HepG2 (cell line): Measurements from ENCODE around the gene CNTN5. TPM values are rescaled to one million over a fixed set of nuclear protein-coding genes. Genes with fewer than 3 reads are reported as not detected.

ENCODE experiments used
- ATAC-seq: fragments of 200-7000 bp; cut with Tn5 transposase; 3 replicates; pipeline ENCODE4 v1.9.1; 2020; ENCODE audit warnings: mild to moderate bottlenecking, moderate library complexity
- BruUV-seq: library from RNA; stranded (reverse); fragments of 400-500 nt; replicated peaks from 2 replicates; lab custom pipeline; 2021; lab: Mats Ljungman, UMichigan
- CTCF ChIA-PET: fragments of 300-600 bp; formaldehyde crosslinking; extraction: SDS; loops from one replicate; lab custom pipeline; 2021; ENCODE audit warnings: low total read pairs, inconsistent platforms, low intra/inter-chr PET ratio; lab: Yijun Ruan, JAX
- POLR2A ChIA-PET: fragments of 350-600 bp; sonication (Branson Sonifier 250); formaldehyde crosslinking; loops from one replicate; lab custom pipeline; 2020; ENCODE audit warnings: antibody characterized with exemption, inconsistent platforms; lab: Yijun Ruan, JAX
- DNase-seq: peaks from one replicate; pipeline ENCODE4 v3.0.0-alpha.2; 2015; ENCODE audit warnings: low spot score
- FAIRE-seq: peaks from 3 replicates; lab custom pipeline; 2011; peaks lifted over from hg19 to GRCh38; lab: Jason Lieb, UNC
- H2AFZ ChIP-seq: one replicate; pipeline ENCODE4 v1.6.1; 2011; ENCODE audit warnings: low read length, inconsistent platforms
- H3K27ac ChIP-seq: fragments of 300-600 bp; 3 replicates; pipeline ENCODE4 v1.8.0; 2011; ENCODE audit warnings: mixed run types, mild to moderate bottlenecking, mixed read lengths, low read length, inconsistent platforms; ENCODE audit not compliant: insufficient read depth; ENCODE audit errors: extremely low read length
- H3K27me3 ChIP-seq, 2 experiments: fragments of 200-600 bp in 1 of 2; 2 replicates in 1 of 2; 3 replicates in 1 of 2; pipeline versions ENCODE4 v1.6.0 to v1.8.0; 2011; ENCODE audit warnings: low read length in 2 of 2, mild to moderate bottlenecking in 2 of 2, moderate library complexity in 2 of 2, inconsistent platforms in 1 of 2; ENCODE audit not compliant: insufficient read depth in 2 of 2, control insufficient read depth in 1 of 2
- H3K36me3 ChIP-seq, 2 experiments: fragments of 200-600 bp in 1 of 2; replicated peaks in 1 of 2; 2 replicates in 1 of 2; 3 replicates in 1 of 2; pipeline versions ENCODE4 v1.5.1 to v1.8.0; 2011; ENCODE audit warnings: low read length in 2 of 2, inconsistent platforms in 1 of 2; ENCODE audit not compliant: insufficient read depth in 2 of 2, control insufficient read depth in 1 of 2
- H3K4me1 ChIP-seq: 2 replicates; pipeline ENCODE4 v1.5.1; 2012; ENCODE audit warnings: low read length, inconsistent platforms; ENCODE audit not compliant: insufficient read depth
- H3K4me2 ChIP-seq: 2 replicates; pipeline ENCODE4 v1.6.0; 2011; ENCODE audit warnings: low read depth, low read length, inconsistent platforms
- H3K4me3 ChIP-seq, 3 experiments: fragments of 200-600 bp in 1 of 3; sonication (generic), shearing (Covaris generic) in 1 of 3; replicated peaks in 1 of 3; 2 replicates each; pipeline ENCODE4 v1.5.1; 2011 to 2016; ENCODE audit warnings: low read length in 3 of 3, inconsistent platforms in 2 of 3, low read depth in 2 of 3, mild to moderate bottlenecking in 2 of 3, control low read depth in 1 of 3, mixed read lengths in 1 of 3; ENCODE audit not compliant: insufficient read depth in 1 of 3
- H3K79me2 ChIP-seq: one replicate; pipeline ENCODE4 v1.6.1; 2011; ENCODE audit warnings: low read length, inconsistent platforms; ENCODE audit not compliant: insufficient read depth
- H3K9ac ChIP-seq: 2 replicates; pipeline ENCODE4 v1.6.0; 2011; ENCODE audit warnings: mild to moderate bottlenecking, low read depth, low read length, inconsistent platforms; ENCODE audit not compliant: insufficient read depth
- H3K9me3 ChIP-seq: 2 replicates; pipeline ENCODE4 v1.5.1; 2012; ENCODE audit warnings: mild to moderate bottlenecking, low read length
- H4K20me1 ChIP-seq: 2 replicates; pipeline ENCODE4 v1.6.0; 2011; ENCODE audit warnings: inconsistent platforms, mild to moderate bottlenecking, low read length, moderate library complexity; ENCODE audit not compliant: insufficient read depth
- CBX2 ChIP-seq, 2 experiments: fragments of 200-600 bp in 1 of 2; sonication (generic); formaldehyde crosslinking in 1 of 2; IDR thresholded peaks; 2 replicates each; pipeline versions ENCODE4 v1.7.0 to v1.8.1; 2018 to 2022; ENCODE audit warnings: low read depth in 2 of 2, low read length in 1 of 2, mild to moderate bottlenecking in 1 of 2, missing genetic modification reagents in 1 of 2
- CENPBD1 ChIP-seq: sonication (generic); formaldehyde crosslinking; IDR thresholded peaks from 2 replicates; pipeline ENCODE4 v1.8.0; 2022; ENCODE audit warnings: missing genetic modification reagents, low read depth, mild to moderate bottlenecking, borderline replicate concordance
- KAT7 ChIP-seq: IDR thresholded peaks from 2 replicates; pipeline ENCODE4 v1.6.1; 2018; ENCODE audit warnings: borderline replicate concordance, missing compliant biosample characterization
- RFXAP ChIP-seq: sonication (generic); formaldehyde crosslinking; IDR thresholded peaks from 2 replicates; pipeline ENCODE4 v1.4.0; 2020; ENCODE audit warnings: missing genetic modification reagents, borderline replicate concordance
- ZMAT3 ChIP-seq: sonication (generic); formaldehyde crosslinking; conservative IDR thresholded peaks from 2 replicates; pipeline ENCODE4 v1.7.0; 2021; ENCODE audit warnings: missing genetic modification reagents
- ZNF496 ChIP-seq: sonication (generic); formaldehyde crosslinking; IDR thresholded peaks from 2 replicates; pipeline ENCODE4 v1.8.1; 2023; ENCODE audit warnings: mild to moderate bottlenecking, moderate library complexity, missing genetic modification reagents; ENCODE audit not compliant: insufficient replicate concordance
- ZNF546 ChIP-seq: sonication (generic); formaldehyde crosslinking; conservative IDR thresholded peaks from 2 replicates; pipeline ENCODE4 v1.8.1; 2023; ENCODE audit warnings: mild to moderate bottlenecking, missing genetic modification reagents
- ZNF598 ChIP-seq: sonication (generic); formaldehyde crosslinking; IDR thresholded peaks from 2 replicates; pipeline ENCODE4 v1.5.1; 2020; ENCODE audit warnings: mild to moderate bottlenecking, missing genetic modification reagents, borderline replicate concordance
- ZNF629 ChIP-seq: sonication (generic); formaldehyde crosslinking; conservative IDR thresholded peaks from 2 replicates; pipeline ENCODE4 v1.5.0; 2020; ENCODE audit warnings: missing genetic modification reagents
- ZNF674 ChIP-seq: sonication (generic); formaldehyde crosslinking; IDR thresholded peaks from 2 replicates; pipeline ENCODE4 v1.5.0; 2020; ENCODE audit warnings: low read depth, mild to moderate bottlenecking, missing genetic modification reagents
- ZNF7 ChIP-seq: IDR thresholded peaks from 2 replicates; pipeline ENCODE4 v1.6.1; 2016; ENCODE audit warnings: missing biosample characterization, missing genetic modification reagents
- ZNF703 ChIP-seq: sonication (generic); formaldehyde crosslinking; IDR thresholded peaks from 2 replicates; pipeline ENCODE4 v1.5.1; 2020; ENCODE audit warnings: missing genetic modification reagents, mild to moderate bottlenecking, moderate library complexity, borderline replicate concordance
- ZNF790 ChIP-seq: sonication (generic); formaldehyde crosslinking; IDR thresholded peaks from 2 replicates; pipeline ENCODE4 v1.8.0; 2022; ENCODE audit warnings: missing genetic modification reagents, mild to moderate bottlenecking, borderline replicate concordance
- WGBS: methylation state at CpG from one replicate; pipeline ENCODE4 v1.1.6; 2017; ENCODE audit warnings: low lambda C conversion rate; 5-methylcytosine and 5-hydroxymethylcytosine counted together
- in situ Hi-C: cut with HindIII; loops from 2 replicates; pipeline ENCODE4 v1.10.0; 2017; ENCODE audit warnings: low pct_unique_long_range_greater_than_20kb; ENCODE audit not compliant: extremely low pct_ligation_motif_present
- intact Hi-C: fragments of 100-400 bp; cut with micrococcal nuclease; formaldehyde crosslinking; loops from one replicate; pipeline ENCODE4 v1.10.0; 2022; ENCODE audit not compliant: unreplicated experiment
- polyA plus RNA-seq, 8 experiments: library from polyadenylated mRNA; depleted of rRNA in 3 of 8; stranded (reverse) in 7 of 8; unstranded in 1 of 8; fragments of >200 nt; fragmentation: Illumina TruSeq in 4 of 8; extraction: Trizol in 4 of 8; gene quantifications; 2 replicates each; pipeline versions ENCODE4 v1.2.1 to v1.2.3, GENCODE V29; 2011 to 2016; ENCODE audit warnings: low read depth in 4 of 8, missing spikeins in 1 of 8, mixed read lengths in 1 of 8; ENCODE audit not compliant: insufficient read depth in 1 of 8
- total RNA-seq, 5 experiments: library from RNA; depleted of rRNA; stranded (reverse); fragments of >200 nt; fragmentation: Illumina TruSeq; extraction: Trizol; gene quantifications; 2 replicates each; pipeline ENCODE4 v1.2.3, GENCODE V29; 2016; ENCODE audit warnings: low read depth in 1 of 5
- TF ChIP-seq, protein P1 (sequence below): sonication (generic); formaldehyde crosslinking; IDR thresholded peaks from 2 replicates; pipeline ENCODE4 v1.8.1; 2022; ENCODE audit warnings: mild to moderate bottlenecking, missing genetic modification reagents

Gene CNTN5
- total and polyA plus RNA-seq, 2 of the 13 experiments (the other 11 are each of a cell fraction or from before 2014, with no cell fraction given): not detected

DNA sequence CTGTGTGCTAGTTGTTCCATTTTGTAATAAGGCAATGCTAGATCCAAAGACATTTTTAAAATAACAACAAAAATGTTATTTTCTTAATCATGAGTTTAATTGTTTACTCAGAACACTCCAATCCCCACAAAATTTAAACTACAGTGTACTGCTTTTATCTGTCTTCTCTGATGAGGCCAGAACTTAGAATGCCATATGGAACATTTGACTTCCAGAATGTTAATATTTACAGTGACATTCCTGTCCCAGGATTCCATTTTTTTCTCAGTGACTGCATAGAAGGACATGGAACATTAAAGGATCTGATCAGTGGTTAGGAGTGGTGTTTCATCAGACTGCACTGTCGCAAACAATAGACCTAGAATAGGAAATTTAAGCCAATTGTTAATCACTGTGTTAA lies 1171.4 kb downstream of the CNTN5 start (continued):
- TF ChIP-seq ZNF546 (CRISPR knock-in tag): no peak
- no peak for TF ChIP-seq ZNF598 (CRISPR knock-in tag)
- no peak for TF ChIP-seq ZNF674 (CRISPR knock-in tag)
- no peak for TF ChIP-seq KAT7 (CRISPR knock-in tag)
- no peak for TF ChIP-seq RFXAP (CRISPR knock-in tag)
- no peak for TF ChIP-seq ZNF629 (CRISPR knock-in tag)
- TF ChIP-seq, protein P1, sequence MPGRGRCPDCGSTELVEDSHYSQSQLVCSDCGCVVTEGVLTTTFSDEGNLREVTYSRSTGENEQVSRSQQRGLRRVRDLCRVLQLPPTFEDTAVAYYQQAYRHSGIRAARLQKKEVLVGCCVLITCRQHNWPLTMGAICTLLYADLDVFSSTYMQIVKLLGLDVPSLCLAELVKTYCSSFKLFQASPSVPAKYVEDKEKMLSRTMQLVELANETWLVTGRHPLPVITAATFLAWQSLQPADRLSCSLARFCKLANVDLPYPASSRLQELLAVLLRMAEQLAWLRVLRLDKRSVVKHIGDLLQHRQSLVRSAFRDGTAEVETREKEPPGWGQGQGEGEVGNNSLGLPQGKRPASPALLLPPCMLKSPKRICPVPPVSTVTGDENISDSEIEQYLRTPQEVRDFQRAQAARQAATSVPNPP: no peak
- no peak for TF ChIP-seq CENPBD1
- no peak for TF ChIP-seq ZMAT3 (CRISPR knock-in tag)
- no peak for TF ChIP-seq CBX2 (IDR thresholded peaks at IDR 0.05; ENCODE audit: low read depth, low read length)
- TF ChIP-seq CBX2 (CRISPR knock-in tag; IDR thresholded peaks at IDR 0.05; ENCODE audit: low read depth): no peak
- TF ChIP-seq ZNF703 (CRISPR knock-in tag): no peak
- no peak for TF ChIP-seq ZNF790

- no peaks in the 10 kb centered on the region for H3K27me3 ChIP-seq
- H4K20me1 ChIP-seq: no peaks in the 10 kb centered on the region
- BruUV-seq: no TSS peak
- H3K9ac ChIP-seq: no peak overlapping the region
- intact Hi-C loops (no loop called here), in situ Hi-C loops (no loop called here)
- no peaks in the 10 kb centered on the region for H3K36me3 ChIP-seq
- ChIA-PET POLR2A (no interaction called here), CTCF (no interaction called here)
- FAIRE-seq (no peak), ATAC-seq (no peak), DNase-seq (no peak)
- no peak overlapping the region for H2AFZ ChIP-seq
- no peaks in the 10 kb centered on the region for H3K4me1 ChIP-seq
- no peak for TF ChIP-seq ZNF7 (CRISPR knock-in tag)
- no peak for TF ChIP-seq ZNF496 (CRISPR knock-in tag)
- no peaks in the 10 kb centered on the region for H3K79me2 ChIP-seq
- no peak overlapping the region for H3K27ac ChIP-seq
- no peak overlapping the region for H3K4me2 ChIP-seq
- WGBS: 6% methylated on average over 2 of the region's 2 CpGs
- H3K4me3 ChIP-seq: no peak overlapping the region
- peaks cover 4% of the 10 kb centered on the region; the same call in 1 of the 2 replicates for H3K9me3 ChIP-seq
Observed at GRCh38 chr11:100203789-100204188, 1183.0 kb downstream of the CNTN5 start.
